HFFc6 (cell line): ENCODE data around the gene ATP8B1. TPM values are rescaled to one million over a fixed set of nuclear protein-coding genes. Genes with fewer than 3 reads are reported as not detected.

Experiments used
- DNase-seq: peaks from one replicate; pipeline ENCODE4 v3.0.0-alpha.2; 2018
- H3K27ac Mint-ChIP-seq: 2 replicates; pipeline ENCODE4 v1.8.0; 2020; ENCODE audit warnings: mild to moderate bottlenecking, mixed read lengths
- H3K27me3 Mint-ChIP-seq: 2 replicates; pipeline ENCODE4 v1.8.0; 2021; ENCODE audit warnings: mild to moderate bottlenecking, moderate library complexity, mixed read lengths; ENCODE audit not compliant: insufficient read depth
- H3K36me3 Mint-ChIP-seq: 2 replicates; pipeline ENCODE4 v1.8.0; 2021; ENCODE audit warnings: low read depth, mixed read lengths
- H3K4me1 Mint-ChIP-seq: 2 replicates; pipeline ENCODE4 v1.8.0; 2020; ENCODE audit warnings: low read depth, mixed read lengths
- H3K4me3 Mint-ChIP-seq: 2 replicates; pipeline ENCODE4 v1.8.0; 2020; ENCODE audit warnings: mild to moderate bottlenecking, moderate library complexity, mixed read lengths
- H3K9me3 Mint-ChIP-seq: 2 replicates; pipeline ENCODE4 v1.8.0; 2020; ENCODE audit warnings: mild to moderate bottlenecking, mixed read lengths
- CTCF ChIP-seq: fragments of 200-600 bp; sonication (generic); IDR thresholded peaks from 2 replicates; pipeline ENCODE4 v1.5.0; 2021; ENCODE audit warnings: antibody characterized with exemption, mild to moderate bottlenecking
- total RNA-seq, 6 experiments: library from RNA; stranded (reverse); fragmentation: NEBNext Ultra II Directional; extraction: Animal tissue kit (Norgen Biotek cat#: 25700); gene quantifications; 2 replicates in 1 of 6; 3 replicates in 5 of 6; pipeline ENCODE4 v1.2.3, GENCODE V29; 2021

ATP8B1 gene
- total RNA-seq, 6 experiments from 2014 or later = 78.8 to 115 (median 94.6) TPM

GRCh38 chr18:57753063-57753462 lies 50.1 kb downstream of the ATP8B1 start:
- no peak for DNase-seq

GRCh38 chr18:57749604-57749970 lies 53.5 kb downstream of the ATP8B1 start:
- peaks cover 3% of the 10 kb centered on the region; the same call in 1 of the 2 replicates for H3K27me3 Mint-ChIP-seq
- H3K9me3 Mint-ChIP-seq = no peaks in the 10 kb centered on the region
- peaks cover 58% of the 10 kb centered on the region for H3K4me1 Mint-ChIP-seq
- no peak overlapping the region for H3K4me3 Mint-ChIP-seq
- TF ChIP-seq CTCF = no peak
- peaks cover 24% of the 10 kb centered on the region for H3K36me3 Mint-ChIP-seq
- DNase-seq = no peak
- peak overlapping the region; percentile 51 for H3K27ac Mint-ChIP-seq

More at GRCh38 chr18:57753063-57753462, 50.1 kb downstream of the ATP8B1 start:
- no peak overlapping the region; the same call in 1 of the 2 replicates for H3K4me3 Mint-ChIP-seq
- H3K36me3 Mint-ChIP-seq = peaks cover 25% of the 10 kb centered on the region
- H3K9me3 Mint-ChIP-seq = no peaks in the 10 kb centered on the region
- peaks cover 47% of the 10 kb centered on the region for H3K4me1 Mint-ChIP-seq
- H3K27me3 Mint-ChIP-seq = no peaks in the 10 kb centered on the region
- no peak for TF ChIP-seq CTCF
- H3K27ac Mint-ChIP-seq = peak overlapping the region; percentile 11

- DNase-seq = no peak
- Mint-ChIP-seq H3K4me3 (no peak overlapping the region), H3K36me3 (peaks cover 24% of the 10 kb centered on the region), H3K27ac (peak overlapping the region; percentile 51), H3K4me1 (peaks cover 63% of the 10 kb centered on the region), H3K27me3 (peaks cover 3% of the 10 kb centered on the region; the same call in 1 of the 2 replicates), H3K9me3 (no peaks in the 10 kb centered on the region)
- TF ChIP-seq CTCF = no peak
These were observed 54.1 kb downstream of the ATP8B1 start for GRCh38 chr18:57748770-57749603.

- DNase-seq = no peak
- peaks cover 3% of the 10 kb centered on the region; the same call in 1 of the 2 replicates for H3K27me3 Mint-ChIP-seq
- no peak overlapping the region for H3K4me3 Mint-ChIP-seq
- H3K9me3 Mint-ChIP-seq = no peaks in the 10 kb centered on the region
- H3K27ac Mint-ChIP-seq = no peak overlapping the region
- H3K4me1 Mint-ChIP-seq = peaks cover 68% of the 10 kb centered on the region
- no peak for TF ChIP-seq CTCF
- H3K36me3 Mint-ChIP-seq = peaks cover 21% of the 10 kb centered on the region
These were observed 55.1 kb downstream of the ATP8B1 start for GRCh38 chr18:57747809-57748680.

- H3K27me3 Mint-ChIP-seq = peaks cover 3% of the 10 kb centered on the region
- TF ChIP-seq CTCF = no peak
- peaks cover 64% of the 10 kb centered on the region for H3K4me1 Mint-ChIP-seq
- peak overlapping the region; percentile 62; the same call in 1 of the 2 replicates for H3K4me3 Mint-ChIP-seq
- H3K36me3 Mint-ChIP-seq = peaks cover 31% of the 10 kb centered on the region
- DNase-seq = no peak
- H3K9me3 Mint-ChIP-seq = peaks cover 11% of the 10 kb centered on the region
- peak overlapping the region; percentile 88 for H3K27ac Mint-ChIP-seq
These were observed 58.9 kb downstream of the ATP8B1 start for GRCh38 chr18:57744211-57744694.
